Muscle layer of duodenum (tissue), 2 donors: ENCODE data around the gene CSTF3.

Source experiments
- H3K27ac ChIP-seq: one replicate; pipeline ENCODE4 v1.7.0; 2013; ENCODE audit warnings: mild to moderate bottlenecking, low read length
- H3K27me3 ChIP-seq: one replicate; pipeline ENCODE4 v1.7.0; 2013; ENCODE audit warnings: low read depth, mild to moderate bottlenecking, control low read depth, low read length
- H3K36me3 ChIP-seq, 2 donors: one replicate each; pipeline ENCODE4 v1.7.0; 2013; ENCODE audit warnings: low read length in 2 of 2, control low read depth in 1 of 2, mild to moderate bottlenecking in 1 of 2; ENCODE audit not compliant: insufficient read depth in 2 of 2, control insufficient read depth in 1 of 2
- H3K4me1 ChIP-seq, 2 donors: one replicate each; pipeline ENCODE4 v1.7.0; 2013; ENCODE audit warnings: low read length in 2 of 2, mild to moderate bottlenecking in 2 of 2, control low read depth in 1 of 2, moderate library complexity in 1 of 2; ENCODE audit not compliant: insufficient read depth in 2 of 2, control insufficient read depth in 1 of 2
- H3K4me3 ChIP-seq, 2 donors: one replicate each; pipeline ENCODE4 v1.7.0; 2013; ENCODE audit warnings: low read length in 2 of 2, low read depth in 1 of 2, mild to moderate bottlenecking in 1 of 2
- H3K9me3 ChIP-seq, 2 donors: one replicate each; pipeline ENCODE4 v1.7.0; 2013; ENCODE audit warnings: low read length in 2 of 2, control low read depth in 1 of 2, mild to moderate bottlenecking in 1 of 2; ENCODE audit not compliant: control insufficient read depth in 1 of 2
- donor health status: healthy.

CSTF3 gene

GRCh38 chr11:33161120-33162005, at the start of gene CSTF3:
CSTF3 (minus strand) TSS chr11:33161480; CDS start chr11:33161325, 155 bp downstream.
- no peaks in the 10 kb centered on the region for H3K27me3 ChIP-seq
- H3K4me1 ChIP-seq = peaks cover 7 to 25% of the 10 kb centered on the region in 2 donors
- H3K36me3 ChIP-seq = no peaks in the 10 kb centered on the region
- no peaks in the 10 kb centered on the region for H3K9me3 ChIP-seq
- peak within 1 kb of the TSS; percentile 94 for H3K27ac ChIP-seq
- H3K4me3 ChIP-seq = peak within 1 kb of the TSS; percentile 96

DNA sequence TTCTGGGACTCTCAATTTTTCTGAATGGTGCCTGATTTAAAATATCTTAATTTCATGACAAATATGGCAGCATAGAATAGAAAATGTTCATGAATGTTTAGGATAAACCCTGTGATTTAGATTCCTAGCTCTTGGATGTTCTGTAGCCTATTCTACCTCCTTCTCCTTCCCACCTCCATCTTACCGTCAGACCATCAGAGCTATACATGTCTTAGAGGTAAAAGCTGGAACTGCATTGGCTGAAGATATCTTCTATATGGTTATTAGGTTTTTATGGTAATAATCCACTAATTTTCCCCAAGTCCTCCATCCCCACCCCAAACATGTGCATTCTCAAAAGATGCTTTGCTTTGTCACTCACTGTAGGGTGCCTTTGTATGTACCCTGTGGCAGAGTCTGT, 46.9 kb upstream of the CSTF3 start:
- Histone ChIP-seq H3K27ac (no peak overlapping the region), H3K27me3 (no peaks in the 10 kb centered on the region), H3K9me3 (no peaks in the 10 kb centered on the region), H3K4me3 (no peak overlapping the region), H3K4me1 (no peaks in the 10 kb centered on the region), H3K36me3 (no peaks in the 10 kb centered on the region)

DNA sequence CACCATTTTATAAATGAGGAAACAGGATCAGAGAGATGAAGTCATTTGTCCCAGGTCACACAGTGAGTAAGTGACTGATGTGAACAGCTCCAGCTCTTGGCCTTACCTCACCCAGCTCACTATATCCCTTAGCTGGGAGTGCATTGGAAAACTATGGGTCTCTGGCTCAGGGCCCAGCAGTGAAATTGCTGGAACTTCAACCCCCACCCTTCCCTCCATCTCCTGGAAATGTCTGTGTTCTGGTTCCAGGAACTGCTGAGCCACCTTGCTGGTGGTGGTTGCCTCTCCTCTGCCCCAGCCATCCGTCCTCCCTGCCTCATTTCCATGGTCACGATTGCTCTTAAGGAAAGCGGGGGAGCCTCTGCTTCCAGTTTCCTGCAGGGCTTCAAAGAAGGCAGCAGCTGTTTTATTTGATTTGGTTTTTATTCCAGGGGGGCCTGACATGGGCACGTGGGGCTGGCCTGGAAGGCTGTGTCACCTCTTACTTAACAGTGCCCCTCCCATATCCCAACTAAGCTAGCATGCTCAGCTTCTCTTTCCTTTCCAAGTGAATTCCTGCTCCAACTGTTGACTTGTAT, 46.2 kb upstream of the CSTF3 start:
- Histone ChIP-seq H3K36me3 (no peaks in the 10 kb centered on the region), H3K9me3 (no peaks in the 10 kb centered on the region), H3K4me1 (no peaks in the 10 kb centered on the region), H3K27ac (no peak overlapping the region), H3K27me3 (no peaks in the 10 kb centered on the region), H3K4me3 (no peak overlapping the region)

DNA sequence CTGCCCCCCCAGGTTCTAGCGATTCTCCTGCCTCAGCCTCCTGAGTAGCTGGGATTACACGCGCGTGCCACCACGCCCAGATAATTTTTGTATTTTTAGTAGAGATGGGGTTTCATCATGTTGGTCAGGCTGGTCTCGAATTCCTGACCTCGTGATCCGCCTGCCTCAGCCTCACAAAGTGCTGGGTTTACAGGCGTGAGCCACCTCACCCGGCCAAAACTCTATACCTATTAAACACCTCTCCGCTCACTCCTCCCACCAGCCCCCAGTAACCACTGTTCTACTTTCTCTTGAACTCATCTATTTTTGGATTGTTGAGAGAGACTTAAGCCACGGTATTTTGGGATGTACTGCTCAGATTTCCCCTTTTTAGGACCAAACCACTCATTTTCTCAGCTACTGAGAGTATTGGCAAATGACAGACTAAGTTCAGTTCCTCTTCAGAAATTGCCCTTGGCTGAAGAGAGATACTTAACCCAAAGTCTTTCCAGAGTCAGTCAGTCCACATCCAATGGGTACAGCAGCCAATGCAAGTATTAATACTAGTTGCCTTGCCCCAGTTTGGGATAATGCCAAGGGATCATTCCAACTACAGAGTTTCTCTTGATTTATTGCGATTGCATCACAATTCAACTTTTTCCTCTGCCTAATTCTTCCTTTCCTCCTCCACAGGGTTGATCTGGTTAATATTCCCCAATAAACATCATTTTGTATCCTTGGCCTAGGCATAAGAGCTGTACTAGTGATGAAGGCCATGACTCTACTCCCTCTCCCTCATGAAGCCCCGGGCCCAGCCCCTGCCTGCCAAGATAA, 36.8 kb upstream of the CSTF3 start:
- no peaks in the 10 kb centered on the region for H3K27me3 ChIP-seq
- no peaks in the 10 kb centered on the region for H3K9me3 ChIP-seq
- H3K36me3 ChIP-seq = no peaks in the 10 kb centered on the region
- no peak overlapping the region for H3K4me3 ChIP-seq
- H3K27ac ChIP-seq = no peak overlapping the region
- H3K4me1 ChIP-seq = no peaks in the 10 kb centered on the region

- Histone ChIP-seq H3K36me3 (no peaks in the 10 kb centered on the region), H3K9me3 (no peaks in the 10 kb centered on the region), H3K27ac (no peak overlapping the region), H3K4me1 (no peaks in the 10 kb centered on the region), H3K4me3 (no peak overlapping the region), H3K27me3 (no peaks in the 10 kb centered on the region)
These were observed 34.3 kb upstream of the CSTF3 start for GRCh38 chr11:33195462-33196173.

- H3K27me3 ChIP-seq = no peaks in the 10 kb centered on the region
- no peak overlapping the region for H3K4me3 ChIP-seq
- H3K9me3 ChIP-seq = no peaks in the 10 kb centered on the region
- H3K4me1 ChIP-seq = no peaks in the 10 kb centered on the region
- no peaks in the 10 kb centered on the region for H3K36me3 ChIP-seq
- no peak overlapping the region for H3K27ac ChIP-seq
These were observed 33.2 kb upstream of the CSTF3 start for GRCh38 chr11:33194455-33194854.

DNA sequence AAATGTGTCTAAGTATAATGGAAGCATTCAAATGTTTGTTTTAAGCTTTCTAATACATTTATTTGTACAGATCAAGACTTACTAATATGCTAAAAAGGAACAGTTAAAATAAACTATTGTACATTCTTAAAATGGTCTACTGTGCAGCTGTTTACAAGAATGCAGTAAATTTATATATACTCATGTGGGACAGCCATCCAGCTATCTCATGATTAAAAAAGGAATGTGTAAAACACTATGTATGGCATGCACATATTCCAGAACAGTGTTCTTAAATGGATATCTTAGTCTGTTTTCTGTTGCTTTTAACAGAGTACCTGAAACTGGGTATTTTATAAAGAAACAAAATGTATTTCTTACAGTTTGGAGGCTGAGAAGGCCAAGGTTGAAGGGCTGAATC, 30.2 kb upstream of the CSTF3 start:
- no peaks in the 10 kb centered on the region for H3K36me3 ChIP-seq
- no peaks in the 10 kb centered on the region for H3K4me1 ChIP-seq
- H3K9me3 ChIP-seq = no peaks in the 10 kb centered on the region
- H3K27me3 ChIP-seq = no peaks in the 10 kb centered on the region
- no peak overlapping the region for H3K27ac ChIP-seq
- H3K4me3 ChIP-seq = no peak overlapping the region

GRCh38 chr11:33187998-33188722, 26.9 kb upstream of the CSTF3 start:
- Histone ChIP-seq H3K4me3 (no peak overlapping the region), H3K9me3 (no peaks in the 10 kb centered on the region), H3K27ac (no peak overlapping the region), H3K27me3 (no peaks in the 10 kb centered on the region), H3K36me3 (no peaks in the 10 kb centered on the region), H3K4me1 (no peaks in the 10 kb centered on the region)

DNA sequence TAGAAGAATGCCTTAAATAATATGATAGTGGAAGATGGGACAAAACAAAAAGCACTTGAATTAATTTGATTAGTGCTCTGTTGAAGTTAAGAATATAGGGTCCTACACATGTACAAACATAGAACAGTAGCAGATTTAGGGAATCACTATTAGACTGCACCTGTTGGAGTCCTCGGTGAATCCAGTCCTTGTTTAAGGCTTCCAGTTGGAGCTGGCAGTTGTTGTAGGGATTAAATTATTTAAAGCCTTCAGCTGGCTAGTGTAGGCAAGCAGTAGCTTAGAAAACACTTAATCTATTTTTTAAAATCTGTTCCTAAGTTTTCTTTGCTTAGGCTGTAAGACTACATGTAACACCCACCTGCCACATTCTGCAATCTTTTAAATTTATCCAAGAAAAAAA, 24.5 kb upstream of the CSTF3 start:
- no peaks in the 10 kb centered on the region for H3K36me3 ChIP-seq
- no peaks in the 10 kb centered on the region for H3K9me3 ChIP-seq
- H3K4me1 ChIP-seq = no peaks in the 10 kb centered on the region
- no peak overlapping the region for H3K27ac ChIP-seq
- no peaks in the 10 kb centered on the region for H3K27me3 ChIP-seq
- H3K4me3 ChIP-seq = no peak overlapping the region

DNA sequence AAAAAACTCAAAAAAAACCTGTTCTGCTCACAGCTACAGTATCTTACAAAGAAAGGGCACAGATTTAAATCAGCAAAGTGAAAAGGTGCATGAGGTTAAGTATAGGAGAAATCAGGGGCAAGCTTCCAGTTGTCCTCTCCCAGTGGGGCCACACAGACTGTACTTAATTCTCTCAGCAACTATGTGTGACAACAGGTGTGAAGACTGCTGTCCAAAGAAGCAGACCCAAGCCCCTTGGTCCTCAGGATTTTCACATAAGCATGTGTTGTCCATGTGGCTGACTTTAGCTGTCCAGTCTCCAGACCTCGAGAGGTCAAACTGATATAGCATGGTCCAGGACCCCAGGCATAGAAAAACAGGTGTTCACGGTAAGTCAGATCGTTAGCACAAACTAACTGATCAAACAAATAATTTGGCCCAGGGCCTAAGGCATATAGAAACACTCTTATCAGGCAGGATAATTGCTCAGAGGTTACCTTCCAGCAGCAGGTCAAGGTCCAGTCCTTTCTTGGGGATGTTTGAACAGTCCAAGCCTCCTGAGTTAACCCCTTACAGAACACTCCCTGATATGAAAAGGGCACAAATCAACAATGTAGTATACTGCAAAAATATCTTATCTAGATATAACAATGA, 21.1 kb upstream of the CSTF3 start:
- Histone ChIP-seq H3K27ac (no peak overlapping the region), H3K4me3 (no peak overlapping the region), H3K9me3 (no peaks in the 10 kb centered on the region), H3K4me1 (no peaks in the 10 kb centered on the region), H3K27me3 (no peaks in the 10 kb centered on the region), H3K36me3 (no peaks in the 10 kb centered on the region)
